HG02884 (cell line): ENCODE data around the gene RASGRP3.

Experiments used
- ATAC-seq: cut with Tn5 transposase; IDR thresholded peaks from one replicate; pipeline ENCODE4 v1.9.1; 2021; ENCODE audit warnings: mild to moderate bottlenecking, moderate library complexity; ENCODE audit not compliant: unreplicated experiment

Gene RASGRP3

DNA sequence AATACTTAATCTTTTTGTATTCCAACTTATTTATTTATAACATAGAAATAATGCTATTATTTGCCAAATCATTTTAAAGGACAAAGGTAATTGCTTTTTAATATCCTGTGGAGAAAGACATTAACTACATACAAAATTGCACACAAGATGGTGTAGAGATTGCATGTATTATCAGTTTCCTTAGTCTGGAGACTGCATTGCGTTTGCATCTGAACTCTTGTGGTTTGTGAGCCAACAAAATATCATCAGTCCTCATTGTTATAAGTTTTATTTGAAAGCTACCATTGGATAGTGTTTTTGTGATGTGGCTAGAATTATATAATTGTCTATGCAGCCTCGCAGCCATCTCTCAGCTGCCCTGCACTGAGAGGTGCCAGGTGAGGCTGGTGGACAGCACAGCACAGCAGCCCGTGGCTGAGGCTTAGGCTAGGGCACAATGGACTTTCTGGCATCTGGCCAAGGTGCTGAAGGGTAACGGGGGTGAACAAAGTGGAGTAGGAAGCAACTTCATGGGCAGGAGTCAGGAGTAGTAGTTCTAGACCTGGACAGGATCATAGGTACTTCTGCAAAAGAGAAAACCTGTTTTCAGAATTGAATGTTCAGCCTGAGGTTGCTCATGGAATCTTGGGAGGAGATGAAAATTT, 15.1 kb downstream of the RASGRP3 start:
- ATAC-seq, result no peak

DNA sequence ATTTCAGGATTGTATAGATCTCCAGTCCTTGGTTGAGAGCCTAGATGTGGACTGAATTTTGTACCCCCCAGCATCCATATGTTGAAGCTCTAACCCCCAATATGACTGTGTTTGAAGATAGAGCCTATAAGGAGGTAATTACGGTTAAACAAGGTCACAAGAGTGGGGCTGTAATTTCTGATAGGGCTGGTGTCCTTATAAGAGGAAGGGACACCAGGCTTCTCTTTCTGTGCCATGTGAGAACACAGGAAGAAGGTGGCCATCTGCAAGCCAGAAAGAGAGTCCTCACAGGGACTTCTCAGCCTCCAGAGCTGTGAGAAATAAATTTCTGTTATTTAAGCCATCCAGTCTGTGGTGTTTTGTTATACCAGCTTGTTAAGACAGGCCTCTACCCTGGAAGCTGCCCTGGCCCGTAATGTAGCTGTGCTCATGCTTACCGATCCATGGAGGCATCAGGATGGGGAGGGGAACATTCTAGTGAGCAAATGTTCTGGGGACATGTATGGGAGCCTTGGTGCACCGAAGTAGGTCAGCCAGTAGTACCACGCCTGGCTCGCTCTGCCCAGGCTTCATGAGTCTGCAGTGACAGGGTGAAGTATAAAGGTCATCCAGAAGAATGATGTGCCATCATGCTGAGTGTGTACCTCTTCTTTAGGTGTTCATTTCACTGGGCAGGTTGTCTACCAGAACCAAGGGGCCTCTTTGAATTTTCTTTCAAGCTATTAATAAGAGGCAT, 16.1 kb downstream of the RASGRP3 start:
- ATAC-seq, result no peak

DNA sequence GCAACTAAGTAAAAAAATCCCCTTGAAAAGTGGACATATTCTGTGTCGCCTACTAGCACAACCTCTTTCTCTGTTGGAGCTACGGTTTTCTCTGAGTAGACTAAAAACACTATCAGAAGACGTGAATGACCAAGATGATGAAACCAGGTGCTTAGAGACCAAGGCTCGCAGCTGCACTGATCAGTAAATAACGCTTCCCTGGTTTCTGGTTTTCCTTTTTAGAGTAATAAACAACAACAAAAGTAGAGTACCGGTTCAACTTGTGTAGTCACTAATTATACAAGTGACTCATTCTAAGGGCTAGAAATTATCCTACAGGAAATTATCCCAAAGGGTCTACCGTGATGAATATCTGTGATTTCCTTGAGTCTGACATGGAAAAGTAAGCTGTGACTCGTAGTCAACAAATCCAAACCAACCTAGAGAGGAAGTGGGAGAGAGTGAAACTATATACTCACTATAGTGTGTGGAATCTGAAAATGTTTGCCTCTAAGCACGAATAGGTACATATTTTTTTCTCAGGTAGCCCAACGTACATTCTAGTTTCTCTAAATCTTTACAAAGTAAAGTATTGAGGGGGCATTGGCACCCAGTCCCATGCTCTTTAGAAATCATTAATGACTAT, 17.8 kb downstream of the RASGRP3 start:
- ATAC-seq, result peak; percentile 61

DNA sequence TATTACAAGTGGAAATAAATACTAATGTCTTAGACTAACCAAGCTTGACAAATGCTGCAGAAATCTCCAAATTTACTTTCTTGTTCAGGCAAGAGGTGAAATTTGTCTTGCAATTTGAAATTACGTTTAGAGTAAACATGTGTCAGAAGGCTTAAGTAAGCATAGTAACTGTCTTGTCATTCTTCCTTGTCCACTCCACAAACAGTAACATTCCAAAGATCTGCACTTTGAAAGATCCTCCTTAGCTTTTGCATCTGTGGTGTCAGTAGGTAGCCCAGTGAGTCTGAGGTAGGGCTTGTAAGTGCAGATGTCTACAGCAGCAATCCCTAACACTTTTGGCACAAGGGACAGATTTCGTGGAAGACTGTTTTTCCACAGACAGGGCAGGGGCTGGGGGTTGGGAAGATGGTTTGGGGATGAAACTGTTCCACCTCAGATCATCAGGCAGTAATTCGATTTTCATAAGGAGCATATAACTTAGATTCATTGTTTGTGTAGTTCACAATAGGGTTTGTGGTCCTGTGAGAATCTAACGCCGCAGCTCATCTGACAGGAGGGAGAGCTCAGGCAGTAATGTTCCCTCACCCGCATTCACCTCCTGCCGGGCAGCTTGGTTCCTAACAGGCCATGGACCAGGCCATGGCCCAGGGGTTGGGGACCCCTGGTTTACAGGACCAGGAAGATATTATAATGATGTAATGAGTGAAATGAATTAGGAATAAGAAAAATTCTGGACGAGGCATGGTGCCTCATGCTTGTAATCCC, 18.6 kb downstream of the RASGRP3 start:
- ATAC-seq, result no peak

DNA sequence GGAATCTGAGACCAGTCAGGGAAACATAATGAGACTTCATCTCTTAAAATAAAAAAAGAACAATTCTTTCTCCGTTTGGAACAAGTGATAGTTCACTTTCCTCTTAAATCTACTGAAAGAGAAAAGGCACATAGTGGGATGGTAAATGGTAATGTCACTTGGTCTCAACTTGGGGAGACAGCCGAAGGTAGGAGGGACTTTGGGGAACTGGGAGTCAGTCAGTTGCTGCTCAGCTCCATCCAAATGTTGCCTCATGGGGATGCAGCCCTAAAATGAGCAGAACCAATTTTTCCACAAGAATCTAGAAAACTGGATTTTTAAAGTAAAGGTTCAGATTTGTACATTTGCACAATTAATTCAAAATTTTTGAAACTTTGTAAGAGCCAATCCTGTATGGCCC, 19.2 kb downstream of the RASGRP3 start:
- ATAC-seq, result no peak

DNA sequence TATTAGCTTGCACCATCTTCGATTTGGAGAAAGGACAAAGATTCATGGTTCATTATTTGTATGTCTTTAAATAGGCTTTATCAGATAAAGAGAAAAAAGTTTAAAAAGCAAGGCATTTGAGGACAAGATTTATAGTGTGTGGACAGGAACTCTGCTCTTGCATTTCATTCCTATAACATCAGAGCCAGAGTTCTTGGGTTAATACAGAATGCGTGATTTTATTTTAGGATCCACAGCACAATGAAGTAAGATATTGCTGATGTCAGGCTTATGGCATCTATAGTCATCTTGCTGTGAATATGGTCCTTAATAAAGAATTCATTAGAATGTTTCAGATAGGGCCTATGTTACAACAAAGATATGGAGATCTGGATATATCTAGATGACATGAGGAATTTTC, 19.7 kb downstream of the RASGRP3 start:
- no peak for ATAC-seq

DNA sequence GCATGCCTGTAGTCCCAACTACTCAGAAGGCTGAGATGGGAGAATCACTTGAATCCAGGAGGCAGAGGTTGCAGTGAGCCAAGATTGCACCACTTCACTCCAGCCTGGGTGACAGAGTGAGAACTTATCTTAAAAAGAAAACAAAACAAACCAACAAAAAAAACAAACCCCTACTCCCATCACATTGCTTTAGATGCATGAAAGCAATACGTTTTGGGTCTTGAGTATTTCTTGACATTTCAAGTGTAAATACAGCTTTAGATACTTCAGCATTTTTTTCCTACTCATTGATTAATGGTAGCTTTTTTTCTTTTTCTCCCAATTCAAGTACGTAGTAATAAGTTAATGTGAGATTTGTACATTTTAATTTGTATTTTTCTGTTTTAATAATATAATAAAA, 20.3 kb downstream of the RASGRP3 start:
- ATAC-seq, result no peak

DNA sequence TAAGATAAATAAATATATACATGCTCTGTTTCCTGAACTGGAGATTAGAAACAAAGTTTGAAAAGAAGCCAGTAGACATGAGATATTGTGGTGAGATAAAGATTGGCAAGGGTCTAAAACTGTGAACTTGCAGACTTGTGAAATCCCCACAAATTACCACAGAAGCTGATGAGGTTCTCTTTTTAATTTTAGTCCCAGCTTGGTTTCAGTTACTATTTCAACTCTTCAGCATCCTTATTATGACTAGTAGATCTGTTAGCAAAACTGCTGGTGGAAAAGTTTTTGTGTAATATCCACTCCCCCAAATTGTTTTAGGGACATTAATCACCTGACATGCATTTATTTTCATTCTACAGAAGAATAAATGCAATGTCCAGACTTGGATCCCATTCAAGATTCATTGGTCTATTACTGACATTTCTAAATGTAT, 20.8 kb downstream of the RASGRP3 start:
- peak; percentile 38 for ATAC-seq

DNA sequence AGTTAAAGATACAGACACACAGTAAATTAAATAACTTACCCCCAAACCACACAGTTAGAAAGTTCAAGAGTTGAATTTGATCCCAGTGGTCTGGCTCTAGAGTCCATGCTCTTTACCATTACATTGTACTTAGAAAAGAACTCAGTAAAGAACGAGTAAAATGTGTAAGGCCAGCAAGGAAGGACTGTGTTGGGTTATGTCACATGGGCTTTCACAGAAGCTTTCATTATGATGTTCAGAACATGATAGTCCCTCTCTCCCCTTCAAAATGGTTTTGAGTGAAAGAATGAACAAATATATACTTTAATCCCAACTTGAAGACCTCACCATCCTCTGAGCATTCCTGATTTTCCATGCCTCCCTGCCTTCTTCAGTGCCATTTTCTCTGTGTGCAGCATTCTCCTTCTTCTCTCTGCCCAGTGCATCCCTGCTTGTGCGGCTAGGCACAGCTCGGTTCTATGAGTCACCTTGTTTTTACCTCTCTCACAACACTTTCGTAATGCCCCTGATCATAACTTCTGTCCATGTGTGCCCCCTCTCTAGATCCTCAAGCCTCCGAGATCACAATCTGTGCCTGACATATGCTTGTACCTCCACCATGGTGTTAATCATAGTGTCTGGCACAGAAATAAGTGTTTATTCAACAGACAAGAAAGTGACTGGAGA, 22.0 kb downstream of the RASGRP3 start:
- ATAC-seq, result peak; percentile 20

DNA sequence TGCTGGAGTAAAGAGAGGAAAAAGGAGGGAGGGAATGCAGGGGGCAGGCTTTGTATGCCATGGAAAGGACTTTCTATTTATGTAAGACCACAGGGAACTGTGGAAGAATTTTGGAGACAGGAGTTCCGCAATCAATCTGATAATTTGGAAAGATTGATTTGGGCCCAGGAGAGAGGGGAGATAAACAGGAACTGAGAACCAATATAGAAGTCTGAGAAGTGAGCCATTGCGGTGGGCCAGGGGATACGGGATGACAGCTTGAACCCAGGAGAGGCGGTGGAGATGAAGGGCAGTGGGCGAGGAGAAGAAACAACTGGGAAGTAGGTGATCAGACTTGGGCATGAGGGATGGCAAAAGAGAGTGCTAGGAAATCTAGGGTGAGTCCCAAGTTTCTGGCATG, 23.7 kb downstream of the RASGRP3 start:
- no peak for ATAC-seq

DNA sequence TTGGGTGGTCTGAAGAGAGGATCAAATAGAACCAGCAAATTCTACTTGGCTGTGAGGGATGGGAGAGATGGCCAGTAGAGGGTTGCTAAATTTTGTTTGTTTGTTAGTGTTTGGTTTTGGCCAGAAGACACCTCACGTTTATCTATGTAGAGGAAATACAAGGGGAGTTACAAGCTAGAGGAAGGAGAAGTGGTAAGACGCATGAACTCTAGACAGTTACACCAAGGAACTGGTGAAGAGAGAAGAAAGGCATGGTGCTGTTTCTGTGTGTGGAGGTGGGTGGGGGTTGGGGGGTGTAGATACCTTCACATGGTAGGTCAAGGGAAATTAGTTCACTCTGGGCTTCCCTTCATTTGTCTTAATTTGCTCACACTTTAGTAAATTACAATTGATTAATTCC, 25.6 kb downstream of the RASGRP3 start:
- no peak for ATAC-seq

DNA sequence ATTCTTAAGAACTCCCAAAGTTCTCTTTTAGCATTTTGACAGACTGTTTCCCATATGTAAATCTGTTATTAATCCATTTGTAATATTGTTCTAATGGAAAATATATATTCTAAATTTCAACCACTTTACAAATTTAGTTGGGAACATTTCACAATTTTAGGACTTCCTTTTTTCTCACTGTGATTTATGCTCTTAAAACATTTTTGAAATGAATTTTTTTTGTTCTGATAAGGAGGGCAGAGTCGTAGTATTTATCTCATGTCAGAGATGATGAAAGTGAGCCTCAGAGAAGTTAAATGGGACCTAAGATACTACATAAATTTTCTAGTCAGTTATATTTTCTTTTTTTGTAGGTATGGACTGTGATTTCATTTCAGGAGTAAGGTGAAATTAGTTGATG, 26.6 kb downstream of the RASGRP3 start:
- no peak for ATAC-seq

DNA sequence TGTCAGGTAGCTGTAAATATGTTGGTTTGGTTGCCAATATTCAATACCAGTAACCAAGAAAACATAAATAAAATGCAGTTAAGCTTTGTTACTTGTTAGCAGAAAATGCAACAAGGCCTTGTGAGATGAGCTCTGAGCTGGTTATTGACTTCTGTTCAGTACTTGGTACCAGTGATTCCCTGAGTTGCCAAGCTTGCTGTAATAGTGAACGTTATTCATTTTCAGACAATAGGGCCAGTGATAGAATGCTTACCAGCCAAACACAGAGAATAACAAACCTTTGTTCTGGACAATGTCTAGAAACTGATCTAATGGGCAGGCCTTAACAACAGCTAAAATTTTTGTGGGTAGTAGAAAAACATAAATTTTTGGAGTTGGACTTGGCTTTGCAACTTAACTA, 29.5 kb downstream of the RASGRP3 start:
- ATAC-seq, result no peak

DNA sequence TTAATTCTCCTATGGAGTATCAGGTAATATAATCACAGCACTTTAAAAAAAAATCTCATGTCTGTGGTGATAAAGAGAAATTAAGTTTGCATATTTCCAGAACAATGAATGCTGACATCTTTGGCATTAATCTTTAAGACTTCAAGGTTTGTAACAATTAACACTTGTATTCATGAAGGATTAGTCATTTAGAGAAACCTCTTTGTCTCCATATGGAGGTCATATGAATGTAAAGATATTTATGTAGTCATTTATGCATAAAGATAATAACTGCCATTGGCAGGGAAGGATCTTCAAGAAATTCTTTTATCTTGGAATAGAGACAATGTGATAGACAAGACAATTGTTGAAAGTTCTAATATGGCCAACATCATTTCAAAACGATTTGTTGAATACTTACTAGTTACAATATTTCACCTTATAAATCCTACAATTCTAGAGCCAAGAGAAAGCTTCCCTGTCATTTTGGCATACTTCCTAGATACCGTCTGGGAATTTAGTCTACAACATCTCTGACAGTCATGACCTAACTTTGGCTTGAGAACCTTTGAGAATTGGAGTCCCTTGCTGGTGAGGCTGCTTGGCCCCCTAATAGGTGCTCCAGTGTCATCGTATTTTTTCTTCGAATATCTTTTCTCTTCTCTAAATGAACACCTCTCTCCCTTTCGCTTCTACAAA, 33.6 kb downstream of the RASGRP3 start:
- no peak for ATAC-seq

DNA sequence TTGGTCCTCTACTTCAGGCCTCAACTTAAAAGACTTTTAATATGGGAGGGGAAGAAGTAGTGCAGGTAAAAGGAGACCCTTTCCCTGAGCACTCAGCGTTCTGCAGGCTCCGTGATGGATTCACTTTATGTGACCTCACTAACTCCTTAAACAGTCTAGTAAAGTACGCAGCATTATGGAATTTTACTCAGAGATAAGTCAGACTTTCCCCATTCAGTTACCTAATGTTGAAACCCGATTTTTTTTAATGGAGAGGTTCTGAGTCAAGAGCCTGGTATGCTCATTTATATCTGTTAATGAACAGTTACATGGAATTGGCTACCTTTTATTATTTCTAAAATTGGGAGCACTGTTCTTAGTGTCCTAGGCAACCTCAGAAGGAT, 34.1 kb downstream of the RASGRP3 start:
- ATAC-seq, result no peak

DNA sequence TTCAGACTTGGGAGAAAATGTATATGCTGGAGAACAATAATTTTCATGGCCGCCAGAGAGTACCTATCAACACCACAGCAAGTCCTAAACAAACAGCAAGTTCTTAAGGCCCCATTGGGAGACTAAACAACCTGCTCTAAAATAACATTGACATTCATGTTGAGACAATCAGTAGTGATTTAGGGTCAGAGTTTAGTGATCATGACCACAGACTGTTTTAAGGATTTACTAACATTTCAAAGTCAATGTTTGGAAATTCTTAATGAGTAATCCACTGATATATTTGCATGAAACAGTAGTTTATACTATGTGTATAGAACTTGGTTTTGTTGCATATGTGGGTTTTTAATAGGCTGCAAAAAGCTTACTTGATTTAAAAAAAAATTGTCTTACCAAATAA, 34.7 kb downstream of the RASGRP3 start:
- no peak for ATAC-seq

DNA sequence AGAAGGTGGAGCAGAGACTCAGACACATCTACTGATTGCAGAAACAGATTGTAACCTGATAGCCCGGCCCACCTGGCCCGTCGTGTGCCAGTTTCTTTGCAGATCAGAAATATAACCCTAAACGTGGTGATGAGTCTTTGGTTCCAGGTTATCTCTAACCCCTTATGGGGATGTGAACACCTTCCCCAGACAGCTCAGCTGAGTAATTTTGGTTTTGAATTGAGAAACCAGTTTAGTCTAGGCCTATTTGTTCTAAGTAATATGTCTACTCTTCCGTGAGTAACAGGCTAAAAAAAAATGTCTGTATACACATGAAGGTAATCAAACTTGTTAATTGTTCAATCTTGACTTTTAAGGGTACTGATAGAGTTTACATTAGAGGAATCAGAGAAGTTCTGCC, 35.7 kb downstream of the RASGRP3 start:
- ATAC-seq, result no peak

DNA sequence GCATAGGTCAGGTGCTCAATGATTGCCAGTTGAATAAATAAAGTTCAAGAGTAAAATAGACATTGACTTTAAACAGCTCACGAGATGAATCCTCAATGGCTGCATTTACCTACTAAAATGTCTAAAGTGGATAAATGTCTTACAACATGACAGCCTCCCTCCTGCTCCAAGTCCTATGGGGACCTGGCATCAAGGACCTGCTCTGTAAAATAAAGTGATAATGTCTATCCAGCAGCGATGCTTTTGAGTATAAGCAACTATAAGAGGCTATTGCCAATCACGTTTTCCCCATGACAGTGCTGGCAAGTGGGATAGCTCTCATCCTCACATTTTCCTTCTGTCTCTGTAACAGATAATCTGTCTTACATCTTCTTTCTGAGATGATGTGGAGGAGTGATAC, 37.0 kb downstream of the RASGRP3 start:
- ATAC-seq, result no peak

DNA sequence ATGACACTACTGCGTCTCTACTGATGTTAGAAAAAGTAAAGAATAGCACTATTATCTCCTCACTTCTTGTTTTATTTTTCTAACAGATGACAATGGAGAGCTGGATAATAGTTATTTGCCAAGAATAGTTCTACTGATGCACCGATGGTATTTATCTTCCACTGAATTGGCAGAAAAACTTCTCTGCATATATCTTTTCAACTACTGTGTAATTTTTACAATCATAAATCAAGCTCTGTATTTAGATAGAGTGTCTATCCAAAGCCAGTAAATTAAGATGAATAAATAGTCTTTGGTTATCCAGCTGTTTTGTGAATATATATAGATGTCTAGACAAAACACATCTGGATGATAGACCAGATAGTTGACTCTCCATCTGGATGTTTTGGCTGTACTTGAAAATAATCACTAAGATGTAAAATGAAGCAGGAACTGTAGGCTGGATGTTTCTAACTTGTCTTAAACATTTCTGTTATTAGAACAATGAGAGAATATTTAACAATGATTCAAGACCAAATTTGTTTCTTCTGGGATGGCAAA, 40.1 kb downstream of the RASGRP3 start:
- ATAC-seq, result no peak

DNA sequence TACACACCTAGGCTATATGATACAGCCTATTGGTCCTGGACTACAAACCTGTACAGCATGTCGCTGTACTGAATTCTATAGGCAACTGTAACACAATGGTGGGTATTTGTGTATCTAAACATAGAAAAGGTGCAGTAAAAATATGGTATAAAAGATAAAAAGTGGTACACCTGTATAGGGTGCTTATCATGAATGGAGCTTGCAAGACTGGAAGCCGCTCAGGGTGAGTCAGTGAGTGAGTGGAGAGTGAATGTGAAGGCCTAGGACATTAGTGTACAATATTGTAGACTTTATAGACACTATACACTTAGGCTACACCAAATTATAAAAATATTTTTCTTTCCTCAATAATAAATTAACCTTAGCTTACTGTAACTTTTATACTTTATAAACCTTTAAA, 41.8 kb downstream of the RASGRP3 start:
- ATAC-seq, result no peak
